Sigmoid colon (tissue), 7 donors: Measurements from ENCODE around the gene HDAC11. TPM values are rescaled to one million over a fixed set of nuclear protein-coding genes. Genes with fewer than 3 reads are reported as not detected.

ENCODE experiments used
- DNase-seq: peaks from one replicate; pipeline ENCODE4 v3.0.0-alpha.2; 2019
- H3K27ac ChIP-seq, 4 donors: fragments of 200-600 bp; sonication (generic); one replicate each; pipeline ENCODE4 v1.5.1; 2016 to 2019; ENCODE audit warnings: mild to moderate bottlenecking in 1 of 4
- H3K27me3 ChIP-seq, 3 donors: fragments of 200-600 bp; sonication (generic); one replicate each; pipeline ENCODE4 v1.5.1; 2019; ENCODE audit warnings: mild to moderate bottlenecking in 1 of 3
- H3K36me3 ChIP-seq, 4 donors: fragments of 200-600 bp; sonication (generic); one replicate each; pipeline ENCODE4 v1.5.1; 2016 to 2019
- H3K4me1 ChIP-seq, 4 donors: fragments of 200-600 bp; sonication (generic); one replicate each; pipeline ENCODE4 v1.5.1; 2017 to 2019
- H3K4me3 ChIP-seq, 4 donors: fragments of 200-600 bp; sonication (generic); one replicate each; pipeline ENCODE4 v1.5.1; 2017 to 2019; ENCODE audit warnings: mild to moderate bottlenecking in 2 of 4, moderate library complexity in 1 of 4
- H3K9me3 ChIP-seq, 4 donors: fragments of 200-600 bp in 3 of 4; sonication (generic) in 3 of 4; one replicate each; pipeline versions ENCODE4 v1.5.1 to v1.6.1; 2013 to 2019
- CTCF ChIP-seq, 4 experiments: fragments of 450-650 bp in 3 of 4; fragments of 200-600 bp in 1 of 4; IDR thresholded peaks; one replicate each; pipeline ENCODE4 v1.5.1; 2016 to 2019; ENCODE audit warnings: antibody characterized with exemption in 4 of 4, mild to moderate bottlenecking in 3 of 4, moderate library complexity in 2 of 4
- EP300 ChIP-seq, 4 donors: sonication (generic); formaldehyde crosslinking; IDR thresholded peaks; one replicate each; pipeline ENCODE4 v1.6.1; 2017; ENCODE audit warnings: antibody characterized with exemption in 4 of 4
- POLR2A ChIP-seq, 2 donors: fragments of 450-650 bp; IDR thresholded peaks; one replicate each; pipeline ENCODE4 v1.6.1; 2016; ENCODE audit warnings: antibody characterized with exemption in 2 of 2, mild to moderate bottlenecking in 2 of 2, moderate library complexity in 2 of 2
- POLR2AphosphoS5 ChIP-seq, 4 donors: sonication (generic); formaldehyde crosslinking; IDR thresholded peaks; one replicate each; pipeline ENCODE4 v1.6.1; 2017; ENCODE audit warnings: antibody characterized with exemption in 4 of 4
- WGBS, 2 donors: extraction: QIAGEN DNeasy Blood & Tissue Kit; methylation state at CpG; one replicate each; pipeline ENCODE4 v1.1.7; 2013; 5-methylcytosine and 5-hydroxymethylcytosine counted together
- intact Hi-C: fragments of 100-400 bp; cut with DNase I; formaldehyde crosslinking; loops from one replicate; pipeline ENCODE4 v1.15.1; 2023
- polyA plus RNA-seq, 3 donors: library from polyadenylated mRNA; stranded (reverse); fragments of 200-250 nt; gene quantifications; one replicate each; pipeline ENCODE4 v1.2.3, GENCODE V29; 2013
- total RNA-seq, 4 donors: library from RNA; depleted of rRNA; stranded (reverse); fragments of >200 nt; gene quantifications; one replicate each; pipeline ENCODE4 v1.1.0, GENCODE V29; 2016
- donor health status: healthy with polysubstance abuse.
- donor health status: Bipolar disorder and iron deficiency.
- donor health status: healthy.

The HDAC11 gene
- total and polyA plus RNA-seq, 7 donors: 15.5 to 30.3 (median 17.2) TPM

GRCh38 chr3:13505147-13506130 lies 25.3 kb downstream of the HDAC11 start:
- Histone ChIP-seq H3K4me3 (no peak overlapping the region), H3K36me3 (peaks cover 0 to 17% (median 0%) of the 10 kb centered on the region in 4 donors), H3K27ac (no peak overlapping the region), H3K27me3 (no peaks in the 10 kb centered on the region), H3K9me3 (no peaks in the 10 kb centered on the region), H3K4me1 (peaks cover 0 to 14% (median 10%) of the 10 kb centered on the region in 4 donors)
- 91 to 92% methylated on average over 16 of the region's 16 CpGs for WGBS, 2 donors
- DNase-seq: no peak
- intact Hi-C loops: no loop called here
- no peak for TF ChIP-seq POLR2AphosphoS5 (IDR thresholded peaks at IDR 0.05)

GRCh38 chr3:13506239-13506638 lies 26.1 kb downstream of the HDAC11 start:
- Histone ChIP-seq H3K36me3 (peaks cover 0 to 17% (median 0%) of the 10 kb centered on the region in 4 donors), H3K4me3 (no peak overlapping the region), H3K27me3 (no peaks in the 10 kb centered on the region), H3K27ac (no peak overlapping the region), H3K9me3 (no peaks in the 10 kb centered on the region), H3K4me1 (peaks cover 0 to 14% (median 10%) of the 10 kb centered on the region in 4 donors)
- intact Hi-C loops: no loop called here
- DNase-seq: no peak
- 95 to 97% methylated on average over 1 of the region's 1 CpG for whole genome bisulfite sequencing, 2 donors
- no peak for TF ChIP-seq EP300 (IDR thresholded peaks at IDR 0.05)
- TF ChIP-seq CTCF (IDR thresholded peaks at IDR 0.05): no peak
- no peak for TF ChIP-seq POLR2AphosphoS5 (IDR thresholded peaks at IDR 0.05)
- TF ChIP-seq POLR2A (IDR thresholded peaks at IDR 0.05): no peak

- no peak for DNase-seq
- peaks cover 0 to 17% (median 0%) of the 10 kb centered on the region in 4 donors for H3K36me3 ChIP-seq
- no peak overlapping the region for H3K27ac ChIP-seq
- no peak for TF ChIP-seq POLR2AphosphoS5 (IDR thresholded peaks at IDR 0.05)
- no peak for TF ChIP-seq EP300 (IDR thresholded peaks at IDR 0.05)
- peaks cover 0 to 14% (median 10%) of the 10 kb centered on the region in 4 donors for H3K4me1 ChIP-seq
- H3K9me3 ChIP-seq: no peaks in the 10 kb centered on the region
- WGBS, 2 donors: 70 to 71% methylated on average over 4 of the region's 4 CpGs
- H3K4me3 ChIP-seq: no peak overlapping the region
- H3K27me3 ChIP-seq: no peaks in the 10 kb centered on the region
- intact Hi-C loops: no loop called here
Measured at GRCh38 chr3:13506680-13507079, 26.6 kb downstream of the HDAC11 start.

- H3K4me3 ChIP-seq: no peak overlapping the region
- WGBS, 2 donors: 74 to 77% methylated on average over 3 of the region's 3 CpGs
- DNase-seq: no peak
- peaks cover 0 to 14% (median 10%) of the 10 kb centered on the region in 4 donors for H3K4me1 ChIP-seq
- peaks cover 0 to 13% (median 0%) of the 10 kb centered on the region in 4 donors for H3K36me3 ChIP-seq
- intact Hi-C loops: no loop called here
- H3K9me3 ChIP-seq: no peaks in the 10 kb centered on the region
- no peak for TF ChIP-seq POLR2AphosphoS5 (IDR thresholded peaks at IDR 0.05)
- H3K27me3 ChIP-seq: no peaks in the 10 kb centered on the region
- peak overlapping the region in 3 of 4 donors; percentile 40 to 52 (median 45) for H3K27ac ChIP-seq
Measured at GRCh38 chr3:13507247-13507569, 27.1 kb downstream of the HDAC11 start.

GRCh38 chr3:13507570-13508339 lies 27.6 kb downstream of the HDAC11 start:
- peak overlapping the region in 3 of 4 donors; percentile 40 to 52 (median 45) for H3K27ac ChIP-seq
- 59% methylated on average over 20 of the region's 20 CpGs for WGBS, 2 donors

More at GRCh38 chr3:13507570-13508339, 27.6 kb downstream of the HDAC11 start:
- Histone ChIP-seq H3K4me3 (no peak overlapping the region), H3K4me1 (peaks cover 0 to 14% (median 10%) of the 10 kb centered on the region in 4 donors), H3K27me3 (no peaks in the 10 kb centered on the region), H3K36me3 (peaks cover 0 to 8% (median 0%) of the 10 kb centered on the region in 4 donors), H3K9me3 (no peaks in the 10 kb centered on the region)
- intact Hi-C loops: no loop called here
- TF ChIP-seq EP300 (IDR thresholded peaks at IDR 0.05): no peak
- peak in 1 of 4 donors; percentile 1 for TF ChIP-seq POLR2AphosphoS5 (IDR thresholded peaks at IDR 0.05)
- TF ChIP-seq POLR2A (IDR thresholded peaks at IDR 0.05): no peak
- no peak for TF ChIP-seq CTCF (IDR thresholded peaks at IDR 0.05)
- DNase-seq: no peak
